GM23338 (cell line): ENCODE measurements around the gene RUVBL2. TPM values are rescaled to one million over a fixed set of nuclear protein-coding genes. Genes with fewer than 3 reads are reported as not detected.

Experiments used
- ATAC-seq: fragments of 200-7000 bp; cut with Tn5 transposase; 3 replicates; pipeline ENCODE4 v1.9.1; 2020
- DNase-seq: peaks from one replicate; pipeline ENCODE4 v3.0.0-alpha.2; 2015; ENCODE audit warnings: low spot score
- H2AFZ ChIP-seq: fragments of 200-600 bp; sonication (generic); 2 replicates; pipeline ENCODE4 v1.8.0; 2016; ENCODE audit warnings: antibody characterized with exemption, mild to moderate bottlenecking, moderate library complexity
- H3F3A ChIP-seq: fragments of 200-600 bp; sonication (generic); replicated peaks from 2 replicates; pipeline ENCODE4 v1.8.0; 2017; ENCODE audit warnings: antibody characterized with exemption, mixed run types, low read depth
- H3K27ac ChIP-seq: fragments of 200-600 bp; sonication (generic); 2 replicates; pipeline ENCODE4 v1.6.1; 2016; ENCODE audit warnings: low read depth
- H3K27me3 ChIP-seq: fragments of 200-600 bp; sonication (generic); 2 replicates; pipeline ENCODE4 v1.8.0; 2016; ENCODE audit warnings: mild to moderate bottlenecking, mixed run types, moderate library complexity; ENCODE audit not compliant: insufficient read depth
- H3K36me3 ChIP-seq: fragments of 200-600 bp; sonication (generic); 2 replicates; pipeline ENCODE4 v1.8.0; 2016; ENCODE audit warnings: mild to moderate bottlenecking; ENCODE audit not compliant: insufficient read depth
- H3K4me1 ChIP-seq: fragments of 200-600 bp; sonication (generic); 2 replicates; pipeline ENCODE4 v1.8.0; 2016; ENCODE audit warnings: mild to moderate bottlenecking, moderate library complexity; ENCODE audit not compliant: insufficient read depth
- H3K4me2 ChIP-seq: fragments of 200-600 bp; sonication (generic); 2 replicates; pipeline ENCODE4 v1.7.1; 2017; ENCODE audit warnings: mixed run types
- H3K4me3 ChIP-seq: fragments of 200-600 bp; sonication (generic); 2 replicates; pipeline ENCODE4 v1.6.1; 2016; ENCODE audit warnings: mixed run types
- H3K79me2 ChIP-seq: fragments of 200-600 bp; sonication (generic); replicated peaks from 2 replicates; pipeline ENCODE4 v1.8.0; 2017; ENCODE audit warnings: mild to moderate bottlenecking; ENCODE audit not compliant: insufficient read depth
- H3K9me2 ChIP-seq: fragments of 200-600 bp; sonication (generic); 2 replicates; pipeline ENCODE4 v1.8.0; 2017; ENCODE audit not compliant: insufficient read depth
- H4K20me1 ChIP-seq: fragments of 200-600 bp; sonication (generic); replicated peaks from 2 replicates; pipeline ENCODE4 v1.8.0; 2017; ENCODE audit warnings: mild to moderate bottlenecking; ENCODE audit not compliant: insufficient read depth
- H3K27ac Mint-ChIP-seq: 2 replicates; pipeline ENCODE4 v1.8.0; 2020; ENCODE audit warnings: inconsistent platforms, mild to moderate bottlenecking, moderate library complexity, mixed read lengths
- H3K27me3 Mint-ChIP-seq: 3 replicates; pipeline ENCODE4 v1.8.0; 2022; ENCODE audit warnings: low read depth, mild to moderate bottlenecking, moderate library complexity, mixed read lengths, inconsistent platforms; ENCODE audit not compliant: insufficient read depth, poor library complexity
- H3K36me3 Mint-ChIP-seq: 3 replicates; pipeline ENCODE4 v1.8.0; 2021; ENCODE audit warnings: low read depth, mild to moderate bottlenecking, inconsistent platforms, moderate library complexity, mixed read lengths
- H3K4me1 Mint-ChIP-seq: 3 replicates; pipeline ENCODE4 v1.8.0; 2020; ENCODE audit warnings: mild to moderate bottlenecking, inconsistent platforms, mixed read lengths
- H3K4me3 Mint-ChIP-seq: 3 replicates; pipeline ENCODE4 v1.8.0; 2021; ENCODE audit warnings: moderate library complexity, mild to moderate bottlenecking, inconsistent platforms, mixed read lengths
- H3K9me3 Mint-ChIP-seq: 3 replicates; pipeline ENCODE4 v1.8.0; 2020; ENCODE audit warnings: moderate library complexity, mild to moderate bottlenecking, inconsistent platforms, mixed read lengths
- NANOG ChIP-seq: IDR thresholded peaks from 2 replicates; pipeline ENCODE4 v1.6.1; 2016; ENCODE audit warnings: antibody characterized with exemption, borderline replicate concordance
- STAT1 ChIP-seq: IDR thresholded peaks from one replicate; pipeline ENCODE4 v1.6.1; 2016; ENCODE audit warnings: antibody characterized with exemption; ENCODE audit not compliant: unreplicated experiment
- ZNF114 ChIP-seq: fragments of 250-450 bp; sonication (Bioruptor Pico); IDR thresholded peaks from 2 replicates; pipeline ENCODE4 v1.5.0; 2020; ENCODE audit warnings: mild to moderate bottlenecking, moderate library complexity
- polyA plus RNA-seq: library from polyadenylated mRNA; unstranded; fragments of >200 nt; fragmentation: Nextera tagmentation; extraction: Ambion mirVana; gene quantifications from 2 replicates; pipeline ENCODE4 v1.2.1, GENCODE V29; 2016
- total RNA-seq: library from RNA; depleted of rRNA; stranded (reverse); fragments of >200 nt; shearing (Covaris generic); gene quantifications from 2 replicates; pipeline ENCODE4 v1.2.3, GENCODE V29; 2014
- TF ChIP-seq, protein P1 (sequence below): IDR thresholded peaks from one replicate; pipeline ENCODE4 v1.6.1; 2018; ENCODE audit warnings: antibody characterized with exemption; ENCODE audit not compliant: unreplicated experiment
- TF ChIP-seq, protein P2 (sequence below), 2 experiments: fragments of 200-600 bp in 1 of 2; sonication (generic) in 1 of 2; conservative IDR thresholded peaks; 2 replicates each; pipeline versions ENCODE4 v1.5.1 to v1.6.1; 2016 to 2017; ENCODE audit warnings: antibody characterized with exemption in 2 of 2, low read depth in 2 of 2, mild to moderate bottlenecking in 2 of 2, moderate library complexity in 1 of 2

Gene RUVBL2
- total and polyA plus RNA-seq, 2 experiments from 2014 or later, result 196 to 252 TPM

DNA sequence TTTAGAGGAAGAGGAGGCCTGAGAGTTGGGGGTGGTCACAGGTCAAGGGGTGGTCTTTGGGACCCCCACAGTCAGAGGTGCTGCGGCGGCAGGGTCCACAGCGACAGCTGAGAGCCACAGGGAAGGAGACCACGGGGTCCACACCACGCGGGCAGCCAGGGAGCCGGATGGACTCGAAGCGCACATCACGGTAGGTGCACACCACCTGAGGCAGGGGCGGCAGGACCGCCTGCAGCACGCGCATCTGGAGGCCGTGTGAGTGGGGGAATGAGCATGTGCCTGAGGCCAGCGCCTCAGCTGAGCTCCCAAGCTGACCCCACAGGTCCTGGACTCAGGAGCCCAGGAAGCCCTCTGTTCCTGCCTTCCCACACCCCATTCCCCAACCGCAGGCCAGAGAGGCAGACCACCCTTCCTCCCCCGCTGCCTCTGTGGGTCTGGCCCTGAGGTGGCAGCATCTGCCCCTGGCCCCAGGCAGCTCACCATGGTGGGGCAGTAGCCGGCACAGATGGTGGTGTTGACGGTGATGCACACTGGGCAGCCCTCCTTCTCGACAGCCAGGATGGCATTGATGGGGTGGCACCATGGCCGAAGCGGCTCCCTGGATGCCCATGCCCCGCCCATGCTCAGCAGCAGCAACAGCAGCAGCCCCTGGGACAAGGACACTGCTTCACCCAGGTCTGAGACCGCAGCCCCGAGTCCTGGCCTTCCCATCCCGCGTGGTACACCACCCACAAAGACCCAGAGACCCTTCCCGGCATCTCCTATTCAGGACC, 22.6 kb downstream of the RUVBL2 start:
- DNase-seq (no peak), ATAC-seq (no peak)
- H3K36me3 ChIP-seq, result no peaks in the 10 kb centered on the region
- no peaks in the 10 kb centered on the region for H3K79me2 ChIP-seq
- no peak overlapping the region for H2AFZ ChIP-seq
- peaks cover 19% of the 10 kb centered on the region; the same call in 1 of the 2 replicates for H3K4me1 ChIP-seq
- H4K20me1 ChIP-seq, result no peaks in the 10 kb centered on the region; the same call in 1 of the 2 replicates
- H3K4me2 ChIP-seq, result no peak overlapping the region
- no peak overlapping the region for H3K4me3 ChIP-seq
- peaks cover 32% of the 10 kb centered on the region for H3K27me3 ChIP-seq
- H3K4me1 Mint-ChIP-seq, result peaks cover 22% of the 10 kb centered on the region
- H3K4me3 Mint-ChIP-seq, result no peak overlapping the region
- H3K27ac ChIP-seq, result no peak overlapping the region
- 0 out of 2 replicates have a peak, but pooled peaks cover 3% of the 10 kb centered on the region for H3F3A ChIP-seq
- peaks cover 3% of the 10 kb centered on the region; the same call in 1 of the 3 replicates for H3K9me3 Mint-ChIP-seq
- TF ChIP-seq, protein P1, sequence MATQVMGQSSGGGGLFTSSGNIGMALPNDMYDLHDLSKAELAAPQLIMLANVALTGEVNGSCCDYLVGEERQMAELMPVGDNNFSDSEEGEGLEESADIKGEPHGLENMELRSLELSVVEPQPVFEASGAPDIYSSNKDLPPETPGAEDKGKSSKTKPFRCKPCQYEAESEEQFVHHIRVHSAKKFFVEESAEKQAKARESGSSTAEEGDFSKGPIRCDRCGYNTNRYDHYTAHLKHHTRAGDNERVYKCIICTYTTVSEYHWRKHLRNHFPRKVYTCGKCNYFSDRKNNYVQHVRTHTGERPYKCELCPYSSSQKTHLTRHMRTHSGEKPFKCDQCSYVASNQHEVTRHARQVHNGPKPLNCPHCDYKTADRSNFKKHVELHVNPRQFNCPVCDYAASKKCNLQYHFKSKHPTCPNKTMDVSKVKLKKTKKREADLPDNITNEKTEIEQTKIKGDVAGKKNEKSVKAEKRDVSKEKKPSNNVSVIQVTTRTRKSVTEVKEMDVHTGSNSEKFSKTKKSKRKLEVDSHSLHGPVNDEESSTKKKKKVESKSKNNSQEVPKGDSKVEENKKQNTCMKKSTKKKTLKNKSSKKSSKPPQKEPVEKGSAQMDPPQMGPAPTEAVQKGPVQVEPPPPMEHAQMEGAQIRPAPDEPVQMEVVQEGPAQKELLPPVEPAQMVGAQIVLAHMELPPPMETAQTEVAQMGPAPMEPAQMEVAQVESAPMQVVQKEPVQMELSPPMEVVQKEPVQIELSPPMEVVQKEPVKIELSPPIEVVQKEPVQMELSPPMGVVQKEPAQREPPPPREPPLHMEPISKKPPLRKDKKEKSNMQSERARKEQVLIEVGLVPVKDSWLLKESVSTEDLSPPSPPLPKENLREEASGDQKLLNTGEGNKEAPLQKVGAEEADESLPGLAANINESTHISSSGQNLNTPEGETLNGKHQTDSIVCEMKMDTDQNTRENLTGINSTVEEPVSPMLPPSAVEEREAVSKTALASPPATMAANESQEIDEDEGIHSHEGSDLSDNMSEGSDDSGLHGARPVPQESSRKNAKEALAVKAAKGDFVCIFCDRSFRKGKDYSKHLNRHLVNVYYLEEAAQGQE, result no peak
- TF ChIP-seq ZNF114 (CRISPR knock-in tag), result no peak
- peaks cover 25% of the 10 kb centered on the region for H3K27me3 Mint-ChIP-seq
- peaks cover 39% of the 10 kb centered on the region for H3K36me3 Mint-ChIP-seq
- H3K27ac Mint-ChIP-seq, result no peak overlapping the region
- no peaks in the 10 kb centered on the region for H3K9me2 ChIP-seq

DNA sequence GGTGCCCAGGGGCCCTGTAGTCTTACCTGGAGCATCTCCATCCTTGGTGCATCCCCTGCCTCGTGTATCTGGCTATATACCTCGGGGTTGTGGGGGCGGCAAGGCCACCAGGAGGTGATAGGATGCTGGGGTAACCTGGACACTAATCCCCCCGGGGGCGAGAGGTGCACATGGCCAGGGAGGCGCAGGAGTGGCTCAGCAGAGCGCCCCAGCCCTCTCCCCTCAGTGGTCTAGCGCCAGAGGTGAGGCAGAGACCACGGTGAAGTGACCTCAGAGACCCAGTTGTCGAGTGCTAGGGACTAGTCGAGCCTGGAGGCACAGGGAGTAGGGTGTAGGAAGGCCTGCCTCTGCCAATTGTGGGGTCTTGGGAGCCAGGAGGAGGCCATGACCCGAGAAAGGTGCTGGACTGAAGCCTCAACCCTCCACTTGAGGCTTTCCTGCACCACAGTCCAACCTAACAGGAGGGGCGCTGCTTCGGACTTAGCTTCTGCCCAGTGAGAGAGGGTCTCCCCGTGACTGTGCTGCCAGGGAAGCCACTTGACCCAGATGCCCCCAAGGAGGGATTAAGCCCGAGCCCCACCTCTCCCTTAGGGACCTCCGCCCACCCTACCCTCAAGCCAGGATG, 23.5 kb downstream of the RUVBL2 start, which contains the start of gene LHB:
TSS of gene LHB (minus strand) at position 51 of the 625 bp plus-strand sequence. CDS start at position 41, 10 bp downstream.
- ATAC-seq, result no peak; the same call in 2 of the 3 replicates
- Histone ChIP-seq H3K4me2 (peak within 1 kb of the TSS; percentile 92), H3F3A (0 out of 2 replicates have a peak, but pooled peaks cover 3% of the 10 kb centered on the region), H3K36me3 (no peaks in the 10 kb centered on the region), H3K9me2 (no peaks in the 10 kb centered on the region), H3K79me2 (no peaks in the 10 kb centered on the region), H3K27me3 (peaks cover 35% of the 10 kb centered on the region), H4K20me1 (no peaks in the 10 kb centered on the region; the same call in 1 of the 2 replicates), H3K4me1 (peaks cover 19% of the 10 kb centered on the region; the same call in 1 of the 2 replicates), H3K4me3 (peak within 1 kb of the TSS; percentile 64), H3K27ac (no peak within 1 kb of the TSS), H2AFZ (no peak within 1 kb of the TSS)
- peak within 1 kb of the TSS; percentile 63 for H3K4me3 Mint-ChIP-seq
- H3K4me1 Mint-ChIP-seq, result peaks cover 22% of the 10 kb centered on the region
- peaks cover 31% of the 10 kb centered on the region for H3K36me3 Mint-ChIP-seq
- peaks cover 30% of the 10 kb centered on the region for H3K27me3 Mint-ChIP-seq
- H3K27ac Mint-ChIP-seq, result no peak within 1 kb of the TSS
- TF ChIP-seq STAT1, result no peak
- TF ChIP-seq NANOG, result no peak
- TF ChIP-seq, protein P1, result no peak
- TF ChIP-seq, protein P2, sequence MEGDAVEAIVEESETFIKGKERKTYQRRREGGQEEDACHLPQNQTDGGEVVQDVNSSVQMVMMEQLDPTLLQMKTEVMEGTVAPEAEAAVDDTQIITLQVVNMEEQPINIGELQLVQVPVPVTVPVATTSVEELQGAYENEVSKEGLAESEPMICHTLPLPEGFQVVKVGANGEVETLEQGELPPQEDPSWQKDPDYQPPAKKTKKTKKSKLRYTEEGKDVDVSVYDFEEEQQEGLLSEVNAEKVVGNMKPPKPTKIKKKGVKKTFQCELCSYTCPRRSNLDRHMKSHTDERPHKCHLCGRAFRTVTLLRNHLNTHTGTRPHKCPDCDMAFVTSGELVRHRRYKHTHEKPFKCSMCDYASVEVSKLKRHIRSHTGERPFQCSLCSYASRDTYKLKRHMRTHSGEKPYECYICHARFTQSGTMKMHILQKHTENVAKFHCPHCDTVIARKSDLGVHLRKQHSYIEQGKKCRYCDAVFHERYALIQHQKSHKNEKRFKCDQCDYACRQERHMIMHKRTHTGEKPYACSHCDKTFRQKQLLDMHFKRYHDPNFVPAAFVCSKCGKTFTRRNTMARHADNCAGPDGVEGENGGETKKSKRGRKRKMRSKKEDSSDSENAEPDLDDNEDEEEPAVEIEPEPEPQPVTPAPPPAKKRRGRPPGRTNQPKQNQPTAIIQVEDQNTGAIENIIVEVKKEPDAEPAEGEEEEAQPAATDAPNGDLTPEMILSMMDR (conservative IDR thresholded peaks at IDR 0.05; ENCODE audit: low read depth in 2 of 2), result peak in 1 of 2 experiments; percentile 17; a peak in 3 of 4 replicates
- H3K9me3 Mint-ChIP-seq, result peaks cover 3% of the 10 kb centered on the region; the same call in 1 of the 3 replicates
- peak; percentile 63 for DNase-seq
